NCI-H524 (cell line): Measurements from ENCODE around the gene RMDN2.
"Not testable (repeated sequence)": the region's sequence is repeated elsewhere in the genome, so short reads cannot be mapped to it uniquely, and the experiment has no call there.

Experiments
- DNase-seq, 2 experiments: peaks; one replicate each; lab custom pipeline; 2025; lab: John Stamatoyannopoulos, UW

RMDN2 gene

GRCh38 chr2:37993143-37993542, 68.1 kb downstream of the RMDN2 start:
- no peak for DNase-seq

GRCh38 chr2:37997629-37998028, 72.5 kb downstream of the RMDN2 start:
- no peak for DNase-seq

- no peak for DNase-seq
These were observed 75.6 kb downstream of the RMDN2 start for GRCh38 chr2:38000485-38001222.

GRCh38 chr2:38010187-38010586, 85.1 kb downstream of the RMDN2 start:
- not testable (repeated sequence) for DNase-seq

- DNase-seq, result no peak
These were observed 85.9 kb downstream of the RMDN2 start for GRCh38 chr2:38010995-38011394.

GRCh38 chr2:38013158-38013752, 88.2 kb downstream of the RMDN2 start:
- no peak for DNase-seq

- no peak for DNase-seq
These were observed 91.1 kb downstream of the RMDN2 start for GRCh38 chr2:38016219-38016618.

- no peak for DNase-seq
These were observed 92.7 kb downstream of the RMDN2 start for GRCh38 chr2:38017836-38018235.

- DNase-seq, result not testable (repeated sequence)
These were observed 95.4 kb downstream of the RMDN2 start for GRCh38 chr2:38020359-38021069.

- no peak for DNase-seq
These were observed 96.5 kb downstream of the RMDN2 start for GRCh38 chr2:38021589-38021988.

- DNase-seq, result no peak
These were observed 101.8 kb downstream of the RMDN2 start for GRCh38 chr2:38026846-38027245.

- no peak for DNase-seq
These were observed 103.7 kb downstream of the RMDN2 start for GRCh38 chr2:38028829-38029228.

- no peak for DNase-seq
These were observed 104.4 kb downstream of the RMDN2 start for GRCh38 chr2:38029512-38029911.

GRCh38 chr2:38030635-38031355, 105.7 kb downstream of the RMDN2 start:
- no peak for DNase-seq

GRCh38 chr2:38032946-38033345, 107.9 kb downstream of the RMDN2 start:
- no peak for DNase-seq

GRCh38 chr2:38033646-38034045, 108.6 kb downstream of the RMDN2 start:
- no peak for DNase-seq

GRCh38 chr2:38035968-38036367, 110.9 kb downstream of the RMDN2 start:
- DNase-seq, result no peak

GRCh38 chr2:38037325-38037724, 112.2 kb downstream of the RMDN2 start:
- DNase-seq, result no peak

GRCh38 chr2:38037757-38038621, 112.9 kb downstream of the RMDN2 start:
- peak; percentile 36 to 61 for DNase-seq

- no peak for DNase-seq
These were observed 113.6 kb downstream of the RMDN2 start for GRCh38 chr2:38038682-38039081.

GRCh38 chr2:38039121-38039910, 114.2 kb downstream of the RMDN2 start:
- DNase-seq, result no peak
